ENCODE results near the gene GCLC. TPM values are rescaled to one million over a fixed set of nuclear protein-coding genes. Genes with fewer than 3 reads are reported as not detected.

GCLC gene
- total and polyA plus RNA-seq, 8 donors = 20.8 to 41.5 (median 33.8) TPM

DNA sequence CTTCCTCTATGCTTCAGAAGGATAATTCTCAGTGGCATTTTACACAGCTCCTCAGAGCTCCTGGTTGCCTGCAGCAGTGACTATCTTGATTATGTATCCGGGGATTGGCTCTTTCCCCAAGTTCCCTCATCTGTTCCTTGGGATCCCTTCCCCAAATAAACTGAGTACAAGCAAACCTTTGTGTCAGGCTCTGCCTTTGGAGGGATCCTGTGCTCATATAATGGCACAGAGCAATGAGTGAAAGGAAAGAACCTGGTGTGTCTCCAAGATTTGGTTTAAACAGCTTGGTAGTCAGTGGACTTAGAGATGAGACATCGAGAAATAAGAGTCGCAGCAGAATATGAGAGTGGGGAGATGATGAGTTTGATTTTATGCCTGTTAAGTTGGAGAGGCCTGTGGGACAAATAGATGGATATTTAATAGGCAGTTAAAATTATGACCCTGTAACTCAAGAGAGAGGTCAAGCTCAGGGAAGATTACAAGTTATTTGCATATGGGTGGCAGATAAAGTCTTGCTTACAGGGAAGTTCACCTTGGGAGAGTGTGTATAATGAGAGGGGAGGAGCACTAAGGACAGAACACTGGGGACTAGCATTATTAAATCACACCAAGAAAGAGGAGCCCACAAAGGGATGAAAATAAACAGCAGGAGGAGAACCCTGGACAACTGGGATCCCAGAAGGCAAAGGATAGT lies 44.1 kb upstream of the GCLC start:
- H3K27ac ChIP-seq = no peak overlapping the region
- ATAC-seq (no peak), DNase-seq (no peak)
- H3K36me3 ChIP-seq = no peaks in the 10 kb centered on the region
- TF ChIP-seq CTCF (IDR thresholded peaks at IDR 0.05) = no peak
- no peak overlapping the region for H3K4me3 ChIP-seq
- intact Hi-C loops (cut with DNase I) = no loop called here
- no peaks in the 10 kb centered on the region for H3K9me3 ChIP-seq
- peaks cover 7 to 13% of the 10 kb centered on the region in 2 donors for H3K4me1 ChIP-seq
- H3K27me3 ChIP-seq = no peaks in the 10 kb centered on the region

DNA sequence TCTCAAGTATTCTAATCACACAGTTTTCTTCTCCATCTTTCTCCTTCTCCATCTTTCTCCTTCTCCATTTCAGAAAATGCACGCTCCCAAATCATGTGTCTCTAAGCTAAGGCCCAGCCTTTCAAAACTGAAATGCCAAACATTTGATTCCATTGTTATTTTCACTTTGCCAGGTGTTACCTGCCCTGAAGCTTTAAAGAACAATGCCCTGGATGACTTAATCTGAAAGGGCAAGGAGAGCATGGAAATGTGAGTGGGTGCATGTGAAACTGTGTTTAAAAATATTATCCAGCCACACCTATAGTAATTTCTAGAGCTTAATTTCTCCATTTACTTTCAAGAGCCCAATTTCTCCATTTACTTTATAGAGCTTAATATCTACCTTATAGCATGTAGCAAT lies 42.4 kb upstream of the GCLC start:
- intact Hi-C loops (cut with DNase I) = no loop called here

DNA sequence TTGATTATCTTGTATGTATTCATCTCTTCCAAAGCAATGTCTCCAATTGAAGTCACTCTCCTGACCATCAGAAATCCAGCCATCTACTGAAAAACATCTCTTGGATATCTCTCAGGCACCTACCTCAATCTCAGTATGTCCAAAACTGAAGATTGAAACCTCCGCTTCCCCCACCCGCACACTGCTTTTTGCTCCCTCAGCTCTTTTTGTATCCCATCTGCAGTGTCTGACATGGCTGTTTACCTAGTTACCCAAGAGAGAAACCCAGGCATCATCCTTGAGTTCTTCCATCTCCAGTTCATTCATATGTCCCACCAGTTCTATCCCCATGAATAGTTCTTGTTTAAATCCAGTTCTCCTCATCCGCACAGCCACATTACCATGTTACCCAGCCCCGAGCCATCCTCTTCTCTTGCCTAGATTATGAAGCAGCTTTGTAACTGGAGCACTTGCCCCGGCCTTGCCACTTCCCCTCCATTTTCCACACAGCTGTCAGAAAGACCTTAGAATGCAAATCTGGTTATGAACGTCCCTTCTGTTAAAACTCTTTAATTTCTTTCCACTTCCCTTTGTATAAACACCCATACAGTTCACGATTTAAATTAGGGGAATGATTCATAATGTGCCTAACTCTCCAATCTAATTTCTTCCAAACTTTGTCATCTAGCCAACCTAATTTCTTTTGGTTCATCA lies 40.5 kb upstream of the GCLC start:
- Histone ChIP-seq H3K4me1 (peaks cover 0 to 2% of the 10 kb centered on the region in 2 donors), H3K4me3 (no peak overlapping the region), H3K9me3 (no peaks in the 10 kb centered on the region), H3K27ac (no peak overlapping the region), H3K36me3 (no peaks in the 10 kb centered on the region), H3K27me3 (no peaks in the 10 kb centered on the region)
- DNase-seq (no peak), ATAC-seq (no peak)
- intact Hi-C loops (cut with DNase I) = no loop called here
- TF ChIP-seq CTCF (IDR thresholded peaks at IDR 0.05) = no peak

More for the DNA sequence above, 42.4 kb upstream of the GCLC start:
- no peaks in the 10 kb centered on the region for H3K36me3 ChIP-seq
- no peaks in the 10 kb centered on the region for H3K27me3 ChIP-seq
- ATAC-seq = no peak
- no peak for DNase-seq
- TF ChIP-seq CTCF (IDR thresholded peaks at IDR 0.05) = no peak
- no peak overlapping the region for H3K27ac ChIP-seq
- no peaks in the 10 kb centered on the region for H3K9me3 ChIP-seq
- H3K4me1 ChIP-seq = peaks cover 0 to 2% of the 10 kb centered on the region in 2 donors
- no peak overlapping the region for H3K4me3 ChIP-seq

DNA sequence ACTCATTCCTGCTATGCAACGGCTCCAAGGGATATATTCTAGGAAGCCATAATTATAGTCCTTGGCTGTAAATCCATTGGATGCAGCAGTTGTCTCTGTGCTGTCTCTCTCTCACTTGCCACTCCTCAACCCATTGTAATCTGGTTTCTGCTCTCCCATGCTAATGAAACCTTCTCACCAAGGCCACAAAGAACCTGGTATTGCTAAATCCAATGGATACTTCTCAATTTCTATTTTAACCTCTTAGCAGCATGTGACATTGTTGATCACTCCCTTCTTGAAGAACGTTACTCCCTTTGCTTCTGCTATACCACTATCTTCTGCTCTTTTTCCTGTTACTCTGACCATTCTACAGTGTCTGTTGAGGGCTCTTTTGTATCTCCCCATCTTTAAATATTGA lies 39.8 kb upstream of the GCLC start:
- ATAC-seq (no peak), DNase-seq (no peak)
- TF ChIP-seq CTCF (IDR thresholded peaks at IDR 0.05) = no peak
- Histone ChIP-seq H3K27me3 (no peaks in the 10 kb centered on the region), H3K4me1 (peaks cover 0 to 2% of the 10 kb centered on the region in 2 donors), H3K27ac (no peak overlapping the region), H3K9me3 (no peaks in the 10 kb centered on the region), H3K36me3 (no peaks in the 10 kb centered on the region), H3K4me3 (no peak overlapping the region)
- intact Hi-C loops (cut with DNase I) = no loop called here

DNA sequence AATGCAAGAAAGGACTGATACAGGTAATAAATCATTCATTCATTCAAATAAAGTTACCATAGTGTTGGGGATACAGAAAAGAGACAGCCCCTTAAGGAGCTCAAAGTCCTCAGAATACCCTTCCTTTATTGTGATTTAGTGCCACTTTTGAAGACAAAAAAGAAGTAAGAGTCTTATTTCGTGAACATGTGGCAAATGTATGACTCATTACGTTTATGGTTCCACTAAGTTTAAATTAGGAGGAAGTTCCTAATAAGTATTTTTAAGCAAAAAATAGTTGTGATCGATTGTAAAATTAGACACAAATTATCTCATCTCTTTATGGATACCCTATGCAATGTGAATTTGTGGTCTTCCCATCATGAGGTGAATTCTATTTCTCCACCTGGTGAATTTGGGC lies 38.5 kb upstream of the GCLC start:
- Histone ChIP-seq H3K4me3 (no peak overlapping the region), H3K9me3 (no peaks in the 10 kb centered on the region), H3K27ac (no peak overlapping the region), H3K36me3 (no peaks in the 10 kb centered on the region), H3K27me3 (no peaks in the 10 kb centered on the region), H3K4me1 (peaks cover 0 to 2% of the 10 kb centered on the region in 2 donors)
- intact Hi-C loops (cut with DNase I) = no loop called here
- no peak for TF ChIP-seq CTCF (IDR thresholded peaks at IDR 0.05)
- ATAC-seq (no peak), DNase-seq (no peak)
